ENCODE data around the gene C5orf34. TPM values are rescaled to one million over a fixed set of nuclear protein-coding genes. Genes with fewer than 3 reads are reported as not detected.

Gene C5orf34
- polyA plus RNA-seq, 1 donor from 2014 or later, result 12.7 TPM

- Histone ChIP-seq H2AFZ (ENCODE audit: low read depth, low read length) (no peak overlapping the region), H3K27me3 (ENCODE audit: insufficient read depth, low read depth, low read length) (no peaks in the 10 kb centered on the region), H3K9ac (ENCODE audit: low read length) (no peak overlapping the region), H3K4me2 (ENCODE audit: low read length) (no peak overlapping the region), H3K9me2 (ENCODE audit: insufficient read depth, low read length) (no peaks in the 10 kb centered on the region), H3K9me3 (ENCODE audit: low read length) (no peaks in the 10 kb centered on the region), H3K79me2 (replicated peaks; ENCODE audit: insufficient read depth, low read length) (no peaks in the 10 kb centered on the region), H3K36me3 (ENCODE audit: insufficient read depth, low read length) (no peaks in the 10 kb centered on the region), H3F3A (ENCODE audit: insufficient read depth, low read length, poor library complexity, severe bottlenecking) (no peaks in the 10 kb centered on the region), H3K4me3 (ENCODE audit: low read length) (no peak overlapping the region), H4K20me1 (ENCODE audit: insufficient read depth) (no peaks in the 10 kb centered on the region), H3K27ac (ENCODE audit: low read length) (no peak overlapping the region)
- TF ChIP-seq RAD21 (conservative IDR thresholded peaks at IDR 0.05), result no peak
- TF ChIP-seq MXI1 (conservative IDR thresholded peaks at IDR 0.05; ENCODE audit: poor library complexity, severe bottlenecking), result no peak
- TF ChIP-seq POLR2AphosphoS5 (IDR thresholded peaks at IDR 0.05), result no peak
- TF ChIP-seq EZH2 (IDR thresholded peaks at IDR 0.05; ENCODE audit: borderline replicate concordance, insufficient read depth, low read length, poor library complexity, severe bottlenecking), result no peak
- TF ChIP-seq TAF1 (IDR thresholded peaks at IDR 0.05; ENCODE audit: low read depth), result no peak
- TF ChIP-seq, protein P1, sequence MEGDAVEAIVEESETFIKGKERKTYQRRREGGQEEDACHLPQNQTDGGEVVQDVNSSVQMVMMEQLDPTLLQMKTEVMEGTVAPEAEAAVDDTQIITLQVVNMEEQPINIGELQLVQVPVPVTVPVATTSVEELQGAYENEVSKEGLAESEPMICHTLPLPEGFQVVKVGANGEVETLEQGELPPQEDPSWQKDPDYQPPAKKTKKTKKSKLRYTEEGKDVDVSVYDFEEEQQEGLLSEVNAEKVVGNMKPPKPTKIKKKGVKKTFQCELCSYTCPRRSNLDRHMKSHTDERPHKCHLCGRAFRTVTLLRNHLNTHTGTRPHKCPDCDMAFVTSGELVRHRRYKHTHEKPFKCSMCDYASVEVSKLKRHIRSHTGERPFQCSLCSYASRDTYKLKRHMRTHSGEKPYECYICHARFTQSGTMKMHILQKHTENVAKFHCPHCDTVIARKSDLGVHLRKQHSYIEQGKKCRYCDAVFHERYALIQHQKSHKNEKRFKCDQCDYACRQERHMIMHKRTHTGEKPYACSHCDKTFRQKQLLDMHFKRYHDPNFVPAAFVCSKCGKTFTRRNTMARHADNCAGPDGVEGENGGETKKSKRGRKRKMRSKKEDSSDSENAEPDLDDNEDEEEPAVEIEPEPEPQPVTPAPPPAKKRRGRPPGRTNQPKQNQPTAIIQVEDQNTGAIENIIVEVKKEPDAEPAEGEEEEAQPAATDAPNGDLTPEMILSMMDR (IDR thresholded peaks at IDR 0.05; ENCODE audit: poor library complexity, severe bottlenecking), result no peak
- TF ChIP-seq EP300 (conservative IDR thresholded peaks at IDR 0.05; ENCODE audit: poor library complexity, severe bottlenecking), result no peak
- TF ChIP-seq SMC3 (conservative IDR thresholded peaks at IDR 0.05; ENCODE audit: poor library complexity), result no peak
- TF ChIP-seq, protein P2, sequence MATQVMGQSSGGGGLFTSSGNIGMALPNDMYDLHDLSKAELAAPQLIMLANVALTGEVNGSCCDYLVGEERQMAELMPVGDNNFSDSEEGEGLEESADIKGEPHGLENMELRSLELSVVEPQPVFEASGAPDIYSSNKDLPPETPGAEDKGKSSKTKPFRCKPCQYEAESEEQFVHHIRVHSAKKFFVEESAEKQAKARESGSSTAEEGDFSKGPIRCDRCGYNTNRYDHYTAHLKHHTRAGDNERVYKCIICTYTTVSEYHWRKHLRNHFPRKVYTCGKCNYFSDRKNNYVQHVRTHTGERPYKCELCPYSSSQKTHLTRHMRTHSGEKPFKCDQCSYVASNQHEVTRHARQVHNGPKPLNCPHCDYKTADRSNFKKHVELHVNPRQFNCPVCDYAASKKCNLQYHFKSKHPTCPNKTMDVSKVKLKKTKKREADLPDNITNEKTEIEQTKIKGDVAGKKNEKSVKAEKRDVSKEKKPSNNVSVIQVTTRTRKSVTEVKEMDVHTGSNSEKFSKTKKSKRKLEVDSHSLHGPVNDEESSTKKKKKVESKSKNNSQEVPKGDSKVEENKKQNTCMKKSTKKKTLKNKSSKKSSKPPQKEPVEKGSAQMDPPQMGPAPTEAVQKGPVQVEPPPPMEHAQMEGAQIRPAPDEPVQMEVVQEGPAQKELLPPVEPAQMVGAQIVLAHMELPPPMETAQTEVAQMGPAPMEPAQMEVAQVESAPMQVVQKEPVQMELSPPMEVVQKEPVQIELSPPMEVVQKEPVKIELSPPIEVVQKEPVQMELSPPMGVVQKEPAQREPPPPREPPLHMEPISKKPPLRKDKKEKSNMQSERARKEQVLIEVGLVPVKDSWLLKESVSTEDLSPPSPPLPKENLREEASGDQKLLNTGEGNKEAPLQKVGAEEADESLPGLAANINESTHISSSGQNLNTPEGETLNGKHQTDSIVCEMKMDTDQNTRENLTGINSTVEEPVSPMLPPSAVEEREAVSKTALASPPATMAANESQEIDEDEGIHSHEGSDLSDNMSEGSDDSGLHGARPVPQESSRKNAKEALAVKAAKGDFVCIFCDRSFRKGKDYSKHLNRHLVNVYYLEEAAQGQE (IDR thresholded peaks at IDR 0.05; ENCODE audit: borderline replicate concordance), result no peak
Measured at GRCh38 chr5:43498581-43498980, 16.4 kb downstream of the C5orf34 start.

GRCh38 chr5:43497311-43498104, 17.4 kb downstream of the C5orf34 start:
- no peak overlapping the region for H3K4me2 ChIP-seq (ENCODE audit: low read length)
- H3F3A ChIP-seq (ENCODE audit: insufficient read depth, low read length, poor library complexity, severe bottlenecking), result no peaks in the 10 kb centered on the region
- H3K79me2 ChIP-seq (replicated peaks; ENCODE audit: insufficient read depth, low read length), result no peaks in the 10 kb centered on the region
- H3K27me3 ChIP-seq (ENCODE audit: insufficient read depth, low read depth, low read length), result no peaks in the 10 kb centered on the region
- H3K27ac ChIP-seq (ENCODE audit: low read length), result no peak overlapping the region
- H3K9me3 ChIP-seq (ENCODE audit: low read length), result no peaks in the 10 kb centered on the region
- H3K9ac ChIP-seq (ENCODE audit: low read length), result no peak overlapping the region
- no peak overlapping the region for H2AFZ ChIP-seq (ENCODE audit: low read depth, low read length)
- TF ChIP-seq, protein P2 (IDR thresholded peaks at IDR 0.05; ENCODE audit: borderline replicate concordance), result no peak
- TF ChIP-seq EZH2 (IDR thresholded peaks at IDR 0.05; ENCODE audit: borderline replicate concordance, insufficient read depth, low read length, poor library complexity, severe bottlenecking) (no peak), POLR2AphosphoS5 (IDR thresholded peaks at IDR 0.05) (no peak), EP300 (conservative IDR thresholded peaks at IDR 0.05; ENCODE audit: poor library complexity, severe bottlenecking) (no peak), RAD21 (conservative IDR thresholded peaks at IDR 0.05) (no peak), SMC3 (conservative IDR thresholded peaks at IDR 0.05; ENCODE audit: poor library complexity) (no peak), TAF1 (IDR thresholded peaks at IDR 0.05; ENCODE audit: low read depth) (no peak), MXI1 (conservative IDR thresholded peaks at IDR 0.05; ENCODE audit: poor library complexity, severe bottlenecking) (no peak)
- TF ChIP-seq, protein P1 (IDR thresholded peaks at IDR 0.05; ENCODE audit: poor library complexity, severe bottlenecking), result no peak
- H4K20me1 ChIP-seq (ENCODE audit: insufficient read depth), result no peaks in the 10 kb centered on the region
- H3K9me2 ChIP-seq (ENCODE audit: insufficient read depth, low read length), result no peaks in the 10 kb centered on the region
- H3K36me3 ChIP-seq (ENCODE audit: insufficient read depth, low read length), result no peaks in the 10 kb centered on the region
- H3K4me3 ChIP-seq (ENCODE audit: low read length), result no peak overlapping the region

Measured in neural cell (in vitro differentiated cells).